Femur (tissue), 1 donor: ENCODE measurements around the gene GPATCH2L.

ENCODE experiments used
- DNase-seq: peaks from one replicate; pipeline ENCODE4 v3.0.0-alpha.2; 2017

Gene GPATCH2L

DNA sequence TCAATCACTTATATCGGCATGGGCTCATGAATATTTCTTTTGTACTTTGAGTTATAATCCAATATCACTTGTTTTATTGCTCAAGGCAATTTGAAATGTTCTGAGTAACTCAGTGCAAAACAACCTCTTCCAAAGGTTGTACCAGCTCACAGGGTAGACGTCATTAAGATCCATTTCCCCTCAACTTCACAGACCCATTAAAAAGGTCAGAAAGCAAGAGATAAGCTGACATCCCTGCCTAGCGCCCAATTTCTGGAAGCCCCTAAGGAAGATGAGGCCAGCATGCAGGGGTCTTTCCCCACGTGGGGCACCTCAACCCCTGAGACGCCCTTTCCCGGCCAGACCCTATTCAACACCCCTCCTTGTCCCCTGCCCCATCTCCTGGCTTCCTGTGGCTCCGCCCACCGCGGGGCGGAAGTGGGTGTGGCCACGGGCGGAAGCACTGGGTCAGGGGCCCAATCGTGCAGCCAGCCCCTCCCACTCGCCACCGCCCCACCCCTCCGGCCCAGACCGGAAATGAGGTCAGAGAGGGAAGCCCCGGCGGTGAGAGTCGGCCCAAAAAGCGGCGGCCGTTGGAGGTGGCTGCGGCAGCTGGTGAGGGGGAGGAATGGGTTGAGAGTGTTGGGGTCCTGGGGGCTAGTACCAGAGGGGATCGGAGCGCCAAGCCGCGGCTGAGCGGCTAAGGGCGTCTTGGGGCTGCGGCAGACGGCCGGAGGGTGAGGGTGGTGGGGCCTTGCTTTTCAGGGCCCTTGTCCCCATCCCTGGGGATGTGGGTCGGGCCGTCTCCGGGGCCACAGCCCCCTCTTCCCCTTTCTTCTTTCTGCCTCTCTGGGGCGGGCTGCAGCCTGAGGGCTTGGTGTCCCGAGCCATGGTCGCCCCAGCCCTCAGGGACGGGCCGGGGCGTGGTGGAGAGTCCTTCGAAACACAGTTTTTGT is at the start of gene GPATCH2L:
Gene GPATCH2L (plus strand): TSS at position 525 of the 935 bp plus-strand sequence. CDS start 2,442 bp downstream, outside the sequence.
- peak; percentile 97 for DNase-seq

DNA sequence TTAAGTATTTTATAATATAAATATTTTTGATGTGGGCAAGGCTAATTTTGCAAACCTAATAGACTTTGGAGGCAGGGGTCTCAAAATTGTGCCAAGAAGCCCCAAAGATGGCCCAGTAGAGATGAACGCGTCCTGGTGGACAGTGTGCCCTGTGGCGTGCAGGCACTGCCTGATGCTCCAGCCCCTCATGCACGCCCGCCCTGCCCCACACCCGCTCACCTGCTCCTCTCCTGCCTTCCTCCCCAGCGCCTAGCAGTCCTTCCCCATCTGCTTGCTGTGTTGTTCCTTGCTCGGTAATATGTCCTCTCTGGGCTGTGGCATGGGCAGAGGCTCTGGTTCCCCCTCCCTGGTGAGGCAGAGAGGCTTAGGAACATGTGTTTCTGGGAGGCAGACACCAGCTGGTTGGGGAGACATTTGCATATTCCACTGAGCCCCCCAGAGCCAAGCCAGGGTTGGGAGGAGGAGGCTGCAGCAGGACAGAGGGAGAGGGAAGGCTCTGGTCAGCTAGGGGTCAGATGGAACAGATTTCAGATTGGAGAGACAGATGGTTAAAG is 46.8 kb upstream of the GPATCH2L start:
- no peak for DNase-seq

- no peak for DNase-seq
Measured at GRCh38 chr14:76106188-76106587, 45.5 kb upstream of the GPATCH2L start.

- no peak for DNase-seq
Measured at GRCh38 chr14:76109087-76109880, 42.4 kb upstream of the GPATCH2L start.

GRCh38 chr14:76112889-76113624 is 38.7 kb upstream of the GPATCH2L start:
- DNase-seq = no peak

DNA sequence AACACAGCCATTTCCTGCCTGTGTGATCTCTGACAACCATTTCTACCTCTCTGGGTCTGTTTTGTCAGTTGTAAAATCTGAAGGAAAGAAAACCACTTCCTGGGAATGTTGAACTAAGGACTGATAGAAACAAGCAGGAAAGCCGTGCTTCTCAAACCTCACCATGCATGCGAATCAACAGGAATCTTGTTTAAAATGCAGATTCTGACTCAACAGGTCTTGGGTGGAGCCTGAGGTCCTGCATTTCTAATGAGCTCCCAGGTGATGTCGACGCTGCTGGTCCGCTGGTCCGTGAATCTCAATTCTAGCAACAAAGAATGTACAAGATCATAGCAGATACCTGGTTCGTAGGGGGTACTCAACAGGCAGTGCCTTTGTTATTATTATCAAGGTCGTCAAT is 38.0 kb upstream of the GPATCH2L start:
- DNase-seq = no peak

GRCh38 chr14:76115010-76115422 is 36.7 kb upstream of the GPATCH2L start:
- no peak for DNase-seq

DNA sequence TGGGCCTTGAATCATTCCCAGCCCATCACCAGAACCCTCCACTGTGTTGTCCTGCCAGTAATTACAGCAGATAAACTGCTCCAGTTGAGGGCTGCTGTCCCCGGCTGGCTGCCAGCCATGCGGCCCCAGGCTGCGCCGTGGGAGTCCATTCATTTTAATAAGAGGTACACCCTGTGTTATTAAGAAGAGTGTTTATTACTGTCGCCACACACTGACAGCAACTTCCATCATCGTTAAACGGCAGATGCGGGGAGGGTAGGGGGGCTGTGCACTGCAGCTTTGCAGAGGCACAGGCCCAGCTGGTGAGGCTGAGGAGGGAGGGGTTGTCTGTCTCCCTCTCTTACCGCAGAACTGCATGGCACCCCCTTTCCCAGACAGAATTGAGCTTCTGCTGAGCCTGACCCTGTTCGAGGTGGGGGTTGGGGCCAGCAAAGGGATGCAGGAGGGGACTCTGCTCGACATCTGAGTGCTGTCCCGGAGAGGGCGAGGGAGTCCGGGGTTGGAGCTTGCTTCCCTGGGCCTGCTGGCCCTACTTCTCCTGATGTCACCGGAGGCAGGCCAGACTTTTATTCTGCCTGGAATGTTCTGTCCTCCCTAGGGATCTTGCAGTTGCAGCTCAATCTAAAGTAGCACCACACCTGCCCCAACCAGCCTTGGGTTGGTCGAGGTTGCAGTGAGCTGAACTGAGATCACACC is 33.8 kb upstream of the GPATCH2L start:
- no peak for DNase-seq

DNA sequence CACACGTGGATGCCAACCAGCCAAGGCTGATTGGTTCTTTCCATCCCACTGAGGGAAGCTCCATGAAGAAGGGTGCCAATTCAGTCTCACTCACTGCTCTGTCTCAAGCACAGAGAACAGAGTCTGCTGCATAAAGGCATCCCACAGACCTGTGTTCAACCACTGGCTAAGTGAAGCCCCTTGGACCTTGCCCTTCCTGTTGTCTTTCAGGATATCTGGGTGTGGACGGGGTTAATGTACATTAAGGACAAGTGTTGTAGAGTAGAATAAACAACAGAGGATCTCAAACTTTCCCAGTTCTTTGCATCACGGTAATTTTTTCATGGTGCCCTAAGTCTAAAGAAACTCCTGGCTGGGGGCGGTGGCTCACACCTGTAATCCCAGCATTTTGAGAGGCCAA is 33.1 kb upstream of the GPATCH2L start:
- DNase-seq = no peak

DNA sequence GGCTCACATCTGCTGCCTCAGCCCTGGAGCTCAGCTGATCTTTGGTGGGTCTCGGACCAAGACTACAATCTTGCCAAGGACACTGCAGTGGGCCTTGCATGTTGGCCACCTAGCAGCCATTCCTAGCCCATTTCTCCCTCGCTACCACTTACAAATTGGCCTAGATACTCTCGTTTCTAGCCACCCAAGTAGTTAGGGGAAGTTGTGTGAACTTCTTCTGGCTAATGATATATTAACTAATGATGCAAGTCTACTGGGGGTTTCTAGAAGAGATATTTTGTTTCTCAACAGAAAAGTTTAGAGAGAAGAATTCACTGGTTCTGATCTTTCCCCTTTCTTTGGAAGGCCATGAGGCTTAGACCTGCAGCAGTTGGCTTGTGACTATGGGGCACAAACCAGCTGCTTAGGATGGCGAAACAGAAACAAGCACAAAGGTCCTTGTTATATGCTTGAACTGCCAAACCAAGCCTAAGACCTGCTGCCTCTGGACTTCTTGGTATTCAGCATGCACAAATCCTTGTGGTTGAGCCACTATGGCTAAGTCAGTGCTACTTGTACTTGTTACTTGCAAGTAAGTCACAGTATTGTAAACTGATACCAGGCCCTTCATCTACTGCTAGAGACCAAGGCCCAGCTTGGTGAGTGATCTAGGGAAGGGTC is 30.5 kb upstream of the GPATCH2L start:
- DNase-seq = no peak

GRCh38 chr14:76123426-76124225 is 28.1 kb upstream of the GPATCH2L start:
- no peak for DNase-seq

DNA sequence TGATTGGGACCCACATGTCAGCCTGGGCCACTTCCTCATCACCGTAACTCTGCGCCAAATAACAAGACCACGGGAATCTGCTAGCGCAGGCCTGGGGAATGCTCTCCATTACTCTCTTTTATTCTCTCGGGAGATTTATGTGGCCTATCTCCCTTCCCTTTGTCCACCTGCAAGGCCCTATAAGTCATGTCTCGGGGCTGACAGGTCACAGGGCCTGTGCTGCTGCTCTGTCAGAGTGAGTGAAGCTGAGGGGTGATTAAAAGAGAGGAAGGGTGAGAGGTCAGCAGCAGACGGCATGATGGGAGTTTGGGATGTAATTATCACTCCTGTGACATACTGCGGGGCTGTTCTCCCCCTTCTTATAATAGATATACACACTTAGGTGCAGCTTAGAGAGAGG is 26.2 kb upstream of the GPATCH2L start:
- DNase-seq = no peak

DNA sequence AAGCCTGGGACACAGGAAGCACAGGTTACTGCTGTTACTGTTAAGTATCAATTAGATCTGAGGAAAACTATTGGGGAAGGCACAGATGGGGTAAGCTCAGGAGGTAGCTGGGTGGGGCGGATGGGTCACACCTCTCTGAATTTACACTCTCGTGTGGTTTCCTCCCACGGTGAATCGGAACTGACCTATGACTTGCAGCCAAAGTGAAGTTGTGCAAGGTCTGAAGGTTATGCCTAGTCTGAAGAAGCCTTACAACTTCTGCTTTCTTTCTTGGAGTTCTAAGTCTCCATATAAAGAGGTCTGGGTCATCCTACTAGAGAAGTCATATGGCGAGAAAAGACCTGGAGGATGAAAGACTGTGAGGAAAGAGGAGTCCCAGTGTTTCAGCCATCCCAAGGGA is 25.6 kb upstream of the GPATCH2L start:
- no peak for DNase-seq

- DNase-seq = no peak
Measured at GRCh38 chr14:76129851-76130576, 21.7 kb upstream of the GPATCH2L start.

- no peak for DNase-seq
Measured at GRCh38 chr14:76131071-76131965, 20.4 kb upstream of the GPATCH2L start.

DNA sequence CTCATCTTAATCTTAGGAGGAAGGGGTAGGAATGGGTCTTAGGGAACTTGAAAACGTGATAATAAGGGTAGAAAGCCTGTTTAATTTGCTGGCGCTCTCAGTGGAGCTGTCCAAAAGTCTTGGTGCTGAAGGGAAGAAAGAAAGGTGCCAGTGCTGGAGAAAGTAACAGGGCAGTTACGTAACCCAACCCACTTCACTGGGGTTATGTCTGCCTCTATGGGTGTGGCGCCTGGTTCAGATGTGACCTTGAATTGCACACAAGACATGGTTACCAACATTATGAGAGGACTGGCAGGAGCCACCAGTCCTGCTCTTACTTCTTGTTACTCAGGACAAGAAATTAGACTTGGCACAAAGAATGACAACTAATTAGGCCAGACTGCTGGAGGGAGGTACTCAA is 18.6 kb upstream of the GPATCH2L start:
- DNase-seq = peak; percentile 31

DNA sequence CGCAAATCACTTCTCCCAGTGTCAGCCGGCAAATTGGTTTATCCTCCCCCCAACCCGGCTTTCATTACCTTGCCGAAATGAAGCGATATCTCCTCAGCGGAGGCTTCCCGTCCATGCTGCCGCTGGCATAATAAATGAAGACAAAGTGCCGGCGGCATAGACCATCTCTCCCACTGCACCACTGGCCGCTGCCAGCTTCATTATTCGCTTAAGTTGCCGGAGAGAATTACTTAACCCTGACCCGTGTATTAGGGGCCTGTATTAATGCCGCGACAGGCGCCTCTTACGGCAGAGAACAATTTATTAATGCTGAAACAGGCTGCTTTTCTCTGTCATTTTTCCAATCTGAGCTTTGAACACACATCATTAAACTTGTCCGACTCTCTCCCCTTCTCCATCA is 17.5 kb upstream of the GPATCH2L start:
- DNase-seq = no peak

- DNase-seq = no peak
Measured at GRCh38 chr14:76135722-76136121, 16.0 kb upstream of the GPATCH2L start.
